ENCODE results near the gene PAIP2B.

DNA sequence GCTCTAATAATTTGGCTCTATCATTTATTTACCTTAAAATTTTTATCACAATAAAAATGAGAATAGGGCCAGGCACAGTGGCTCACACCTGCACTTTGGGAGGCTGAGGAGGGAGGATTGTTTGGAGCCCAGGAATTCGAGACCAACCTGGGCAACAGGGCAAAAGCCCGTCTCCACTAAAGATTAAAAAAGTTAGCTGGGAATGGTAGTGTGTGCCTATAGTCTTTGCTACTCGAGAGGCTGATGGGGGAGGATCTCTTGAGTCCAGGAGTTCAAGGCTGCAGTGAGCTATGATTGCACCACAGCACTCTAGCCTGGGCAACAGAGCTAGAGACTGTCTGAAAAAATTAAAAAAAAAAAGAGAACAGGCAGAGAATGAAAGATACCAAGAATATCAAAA lies 90.7 kb downstream of the PAIP2B start:
- TF ChIP-seq CTCF (IDR thresholded peaks at IDR 0.05; ENCODE audit: low read depth, low read length, poor library complexity, severe bottlenecking) (no peak), EZH2phosphoT487 (IDR thresholded peaks at IDR 0.05; ENCODE audit: borderline replicate concordance, low read length) (no peak)

All from DOHH2 (cell line).